Right ventricle myocardium superior (tissue), 1 donor: ENCODE data around the gene FASN. TPM values are rescaled to one million over a fixed set of nuclear protein-coding genes. Genes with fewer than 3 reads are reported as not detected.

Experiments
- ATAC-seq: fragments of 200-7000 bp; cut with Tn5 transposase; one replicate; pipeline ENCODE4 v1.9.1; 2020; ENCODE audit warnings: mild to moderate bottlenecking; ENCODE audit not compliant: poor library complexity
- DNase-seq: peaks from one replicate; pipeline ENCODE4 v3.0.0-alpha.2; 2020
- intact Hi-C: fragments of 100-400 bp; cut with DNase I; formaldehyde crosslinking; loops from one replicate; pipeline ENCODE4 v1.11.2; 2022
- total RNA-seq: library from RNA; stranded (reverse); fragmentation: NEBNext Ultra II Directional; extraction: Animal tissue kit (Norgen Biotek cat#: 25700); gene quantifications from one replicate; pipeline ENCODE4 v1.2.1, GENCODE V29; 2021
- donor health status: DM: no; HTN: yes; CAD: no; lungs with severe emphysema.

FASN gene
- total RNA-seq, 1 donor from 2014 or later, result 23.0 TPM

GRCh38 chr17:82092094-82092586, 5.9 kb downstream of the FASN start:
- intact Hi-C loops, result no loop called here
- peak; percentile 32 for DNase-seq
- no peak for ATAC-seq

DNA sequence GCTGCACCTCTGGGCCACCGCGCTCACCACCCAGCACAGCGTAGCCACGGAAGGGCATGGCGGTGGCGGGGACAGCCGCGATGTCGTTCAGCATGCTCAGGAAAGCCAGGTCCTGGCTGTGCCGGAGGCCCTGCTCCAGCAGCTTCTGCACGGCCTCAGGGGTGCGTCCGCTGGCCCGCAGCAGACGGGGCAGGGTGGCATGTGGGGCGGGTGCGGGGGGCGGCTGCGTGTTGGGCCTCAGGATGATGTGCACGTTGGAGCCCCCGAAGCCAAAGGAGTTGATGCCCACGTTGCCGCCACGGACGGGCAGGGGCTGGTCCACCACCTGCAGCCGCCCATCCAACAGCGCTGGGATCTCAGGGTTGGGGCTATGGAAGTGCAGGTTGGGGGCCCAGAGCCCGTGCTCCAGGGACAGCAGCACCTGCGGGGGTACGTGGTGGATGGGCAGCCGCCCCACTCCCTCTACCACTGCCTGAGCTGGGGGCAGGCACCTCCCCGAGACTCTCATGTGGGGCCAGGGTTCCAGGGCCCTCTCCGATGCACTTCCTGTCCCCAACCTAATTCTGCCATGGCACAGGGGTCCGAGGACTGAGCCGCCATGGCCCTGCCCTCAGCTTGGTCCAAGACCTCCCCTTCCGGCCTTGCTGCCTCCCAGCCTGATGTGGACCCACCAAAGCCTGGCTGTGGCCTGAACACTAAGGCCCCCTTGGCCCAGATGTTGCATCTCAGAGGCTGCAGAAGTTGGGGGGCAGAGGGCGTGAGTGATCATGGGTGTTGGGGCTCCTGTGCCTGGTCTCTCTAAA, 6.6 kb downstream of the FASN start:
- ATAC-seq (no peak), DNase-seq (peak; percentile 28)
- intact Hi-C loops, result no loop called here

DNA sequence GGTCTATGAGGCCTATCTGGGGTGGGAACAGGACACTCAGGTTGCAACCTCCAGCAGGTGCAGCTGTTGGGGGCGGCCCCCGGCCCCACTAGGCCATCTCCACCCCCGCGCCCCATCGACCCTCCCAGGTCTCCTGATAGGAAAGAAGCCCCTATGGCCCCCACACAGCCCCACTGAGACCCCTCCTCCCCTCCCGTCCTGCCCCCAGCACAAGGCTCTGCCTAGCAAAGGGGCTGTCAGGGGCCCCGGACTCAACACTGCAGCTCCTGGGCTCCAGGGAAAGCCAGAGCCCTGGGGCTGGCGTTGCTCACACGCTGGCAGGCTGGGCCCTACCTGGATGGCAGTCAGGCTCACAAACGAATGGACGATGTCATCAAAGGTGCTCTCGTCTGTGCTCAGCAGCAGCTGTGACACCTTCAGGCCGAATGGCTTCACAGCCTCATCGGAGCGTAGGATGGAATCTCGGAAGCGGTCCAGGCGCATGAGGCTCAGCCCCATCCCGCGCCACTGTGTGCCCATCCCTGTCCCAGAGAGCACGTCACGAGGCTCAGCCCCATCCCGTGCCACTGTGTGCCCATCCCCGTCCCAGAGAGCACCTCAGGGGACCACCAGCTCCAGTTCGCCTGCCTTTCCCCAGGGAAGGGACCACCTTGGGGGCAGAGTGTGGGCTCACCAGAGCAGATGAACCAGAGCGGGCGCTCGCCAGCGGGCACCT, 7.3 kb downstream of the FASN start:
- DNase-seq (peak; percentile 41), ATAC-seq (no peak)
- intact Hi-C loops, result no loop called here

- intact Hi-C loops, result no loop called here
- peak; percentile 20 for DNase-seq
Measured at GRCh38 chr17:82089723-82090548, 8.1 kb downstream of the FASN start.

GRCh38 chr17:82088838-82089722, 9.0 kb downstream of the FASN start:
- ATAC-seq, result no peak
- intact Hi-C loops, result no loop called here
- DNase-seq, result peak; percentile 35

More at GRCh38 chr17:82089723-82090548, 8.1 kb downstream of the FASN start:
- no peak for ATAC-seq

DNA sequence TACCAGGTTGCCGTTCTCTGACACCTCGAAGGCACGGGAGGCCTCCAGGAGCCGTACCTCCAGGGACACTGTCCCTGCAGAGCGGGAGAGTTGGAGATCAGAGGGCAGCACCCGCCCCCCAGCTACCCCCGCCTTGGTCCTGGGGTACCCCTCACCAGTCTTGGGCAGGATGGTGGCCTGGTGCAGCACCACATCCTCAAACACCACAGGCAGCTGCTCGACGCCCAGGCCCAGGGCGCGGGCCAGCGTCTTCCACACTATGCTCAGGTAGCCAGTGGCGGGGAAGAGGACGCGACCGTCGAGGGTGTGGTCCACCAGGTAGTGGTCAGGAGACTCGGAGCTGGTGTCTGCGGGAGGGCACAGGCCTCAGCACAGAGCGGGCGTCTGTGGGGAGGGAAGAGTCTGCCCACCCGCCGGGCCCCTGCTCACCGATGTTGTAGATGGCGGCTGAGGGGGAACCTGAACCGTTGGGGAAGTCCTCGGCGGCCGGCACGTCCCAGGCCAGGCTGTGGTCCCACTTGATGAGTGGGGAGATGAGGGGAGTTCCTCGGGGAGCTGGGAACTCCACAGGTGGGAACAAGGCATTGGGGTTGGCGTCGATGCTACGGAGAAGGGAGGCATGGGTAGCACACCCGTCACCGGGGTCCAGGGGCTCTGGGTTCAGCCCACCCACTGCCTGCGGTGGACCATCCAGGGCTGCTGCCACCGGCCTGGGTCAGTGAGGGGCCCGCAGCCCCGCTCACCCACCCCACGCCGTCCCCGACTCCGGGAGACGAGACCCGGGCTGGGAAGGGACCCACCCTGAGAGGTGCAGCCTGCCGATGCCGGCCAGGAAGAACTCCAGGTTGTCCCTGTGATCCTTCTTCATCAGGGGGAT, 9.8 kb downstream of the FASN start:
- intact Hi-C loops, result no loop called here
- no peak for DNase-seq
- no peak for ATAC-seq

GRCh38 chr17:82086941-82087906, 10.8 kb downstream of the FASN start:
- DNase-seq (no peak), ATAC-seq (no peak)
- intact Hi-C loops, result no loop called here

DNA sequence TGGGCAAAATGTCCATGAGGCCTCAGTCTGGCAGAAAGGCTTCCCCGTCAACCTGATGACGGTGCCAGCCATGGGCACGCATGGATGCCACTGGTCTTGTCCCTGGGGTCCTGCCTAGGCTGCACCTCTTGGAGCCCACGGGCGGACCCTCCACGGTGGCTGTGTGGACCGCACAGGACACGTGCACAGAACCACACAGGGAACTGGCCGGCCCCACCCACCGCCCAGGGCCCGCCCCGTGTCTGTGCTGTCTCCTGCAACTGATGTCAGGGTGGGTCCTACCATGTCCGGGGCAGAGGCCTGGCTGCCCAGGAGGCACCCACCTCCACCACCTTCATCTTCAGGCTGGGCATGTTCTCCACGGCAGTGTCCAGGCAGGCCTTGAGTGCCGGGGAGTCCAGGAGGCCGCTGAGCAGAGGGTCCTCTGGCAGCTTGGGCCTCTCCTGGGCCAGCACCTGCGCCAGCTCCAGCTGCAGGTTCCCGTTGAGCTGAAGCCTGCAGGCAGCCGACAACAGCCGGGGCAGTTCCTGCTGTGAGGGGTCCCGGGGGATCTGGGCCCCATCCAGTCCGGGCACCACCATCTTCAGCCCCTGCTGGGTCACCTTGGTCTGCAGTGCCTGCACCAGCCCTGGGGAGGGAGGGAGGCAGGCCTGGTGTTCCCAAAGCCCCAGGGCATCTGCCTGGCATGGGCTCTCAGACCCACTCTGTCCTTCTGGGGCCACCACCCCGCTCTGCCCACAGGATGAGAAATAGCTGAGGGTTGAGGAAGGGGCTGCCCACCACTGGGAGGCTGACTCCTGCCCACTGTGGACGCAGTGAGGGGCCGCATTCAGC, 11.9 kb downstream of the FASN start:
- intact Hi-C loops, result no loop called here
- ATAC-seq, result no peak
- DNase-seq, result no peak

GRCh38 chr17:82085031-82085861, 12.8 kb downstream of the FASN start:
- DNase-seq (no peak), ATAC-seq (no peak)
- intact Hi-C loops, result no loop called here

- ATAC-seq (no peak), DNase-seq (no peak)
- intact Hi-C loops, result no loop called here
Measured at GRCh38 chr17:82084373-82085030, 13.5 kb downstream of the FASN start.

DNA sequence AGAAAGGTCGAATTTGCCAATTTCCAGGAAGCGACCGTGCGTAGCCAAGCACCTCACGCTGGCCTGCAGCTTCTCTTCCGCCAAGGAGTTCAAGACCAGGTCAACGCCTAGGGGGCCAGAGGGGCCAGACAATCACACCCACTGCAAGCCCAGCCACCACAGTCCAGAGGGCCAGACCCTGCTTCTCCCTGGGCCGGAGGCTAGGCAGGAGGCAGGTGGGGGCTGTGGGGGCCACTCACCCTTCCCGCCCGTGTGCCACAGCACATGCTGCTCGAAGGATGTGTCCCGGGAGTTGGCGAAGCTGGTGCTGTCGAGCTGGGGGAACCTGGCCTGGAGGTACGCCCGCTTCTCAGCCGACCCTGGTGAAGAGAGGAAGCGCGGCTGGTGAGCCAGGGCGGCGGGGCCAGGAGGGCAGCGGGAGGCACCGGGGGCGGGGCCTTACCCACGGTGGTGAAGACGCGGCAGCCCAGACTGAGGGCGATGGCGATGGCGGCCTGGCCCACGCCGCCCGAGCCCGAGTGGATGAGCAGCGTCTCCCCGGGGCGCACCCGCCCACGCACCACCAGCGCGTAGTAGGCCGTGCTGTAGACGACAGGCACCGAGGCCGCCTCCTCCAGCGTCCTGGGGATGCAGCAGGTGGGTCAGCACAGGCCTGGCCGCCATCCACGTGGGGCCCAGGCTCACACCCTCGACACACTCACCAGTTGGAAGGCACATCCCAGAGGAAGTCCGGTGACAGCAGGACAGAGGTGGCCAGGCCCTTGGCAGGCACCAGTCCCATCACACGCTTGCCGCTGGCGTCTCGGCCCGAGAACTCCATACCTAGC, 14.3 kb downstream of the FASN start:
- intact Hi-C loops, result no loop called here
- no peak for DNase-seq

GRCh38 chr17:82083009-82083408, 15.0 kb downstream of the FASN start:
- ATAC-seq, result no peak
- no peak for DNase-seq
- intact Hi-C loops, result no loop called here

More for the DNA sequence above, 14.3 kb downstream of the FASN start:
- no peak for ATAC-seq

- no peak for DNase-seq
- no peak for ATAC-seq
- intact Hi-C loops, result no loop called here
Measured at GRCh38 chr17:82082456-82082855, 15.6 kb downstream of the FASN start.
